ENCODE measurements around the gene DAW1.
"Not testable (repeated sequence)": the region's sequence is repeated elsewhere in the genome, so short reads cannot be mapped to it uniquely, and the experiment has no call there.

Gene DAW1

GRCh38 chr2:227827143-227827542, 44.3 kb upstream of the DAW1 start:
- CTCF ChIA-PET = no interaction called here
- no peak for DNase-seq (ENCODE audit: low read depth, low spot score)
- TF ChIP-seq, protein P1, sequence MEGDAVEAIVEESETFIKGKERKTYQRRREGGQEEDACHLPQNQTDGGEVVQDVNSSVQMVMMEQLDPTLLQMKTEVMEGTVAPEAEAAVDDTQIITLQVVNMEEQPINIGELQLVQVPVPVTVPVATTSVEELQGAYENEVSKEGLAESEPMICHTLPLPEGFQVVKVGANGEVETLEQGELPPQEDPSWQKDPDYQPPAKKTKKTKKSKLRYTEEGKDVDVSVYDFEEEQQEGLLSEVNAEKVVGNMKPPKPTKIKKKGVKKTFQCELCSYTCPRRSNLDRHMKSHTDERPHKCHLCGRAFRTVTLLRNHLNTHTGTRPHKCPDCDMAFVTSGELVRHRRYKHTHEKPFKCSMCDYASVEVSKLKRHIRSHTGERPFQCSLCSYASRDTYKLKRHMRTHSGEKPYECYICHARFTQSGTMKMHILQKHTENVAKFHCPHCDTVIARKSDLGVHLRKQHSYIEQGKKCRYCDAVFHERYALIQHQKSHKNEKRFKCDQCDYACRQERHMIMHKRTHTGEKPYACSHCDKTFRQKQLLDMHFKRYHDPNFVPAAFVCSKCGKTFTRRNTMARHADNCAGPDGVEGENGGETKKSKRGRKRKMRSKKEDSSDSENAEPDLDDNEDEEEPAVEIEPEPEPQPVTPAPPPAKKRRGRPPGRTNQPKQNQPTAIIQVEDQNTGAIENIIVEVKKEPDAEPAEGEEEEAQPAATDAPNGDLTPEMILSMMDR (IDR thresholded peaks at IDR 0.05; ENCODE audit: insufficient read depth, low read length, missing control alignments) = no peak
- POLR2A ChIA-PET = no interaction called here
- H3K4me3 ChIP-seq (ENCODE audit: low read depth, low read length) = no peak overlapping the region

GRCh38 chr2:227828477-227828912, 42.9 kb upstream of the DAW1 start:
- H3K4me3 ChIP-seq (ENCODE audit: low read depth, low read length) = no peak overlapping the region
- DNase-seq (ENCODE audit: low read depth, low spot score) = no peak
- TF ChIP-seq, protein P1 (IDR thresholded peaks at IDR 0.05; ENCODE audit: insufficient read depth, low read length, missing control alignments) = no peak
- ChIA-PET POLR2A (no interaction called here), CTCF (interaction anchor here (0.9 kb wide), 1 partner anchor 34 kb away, joined by 3 read pairs; no protein-coding TSS in a partner anchor)

DNA sequence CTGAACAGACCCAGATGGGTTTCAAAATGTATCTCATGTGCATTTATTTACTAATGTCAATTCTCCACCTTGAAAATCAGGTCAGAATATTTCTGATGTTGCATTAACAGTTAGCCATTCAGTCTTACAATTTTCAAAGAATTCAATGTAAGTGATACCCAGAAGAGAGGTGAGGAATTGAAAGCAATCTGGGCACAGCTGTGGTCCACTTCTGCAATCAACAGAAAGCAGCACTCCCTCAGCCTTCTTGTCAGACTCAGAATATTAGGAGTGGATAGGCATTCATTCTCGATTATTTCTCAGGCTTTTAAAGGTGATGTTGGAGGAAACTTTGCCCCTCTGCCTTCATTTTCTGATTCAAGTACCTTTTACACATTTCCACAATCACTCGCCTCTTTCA, 42.1 kb upstream of the DAW1 start:
- ChIA-PET POLR2A (no interaction called here), CTCF (interaction anchor here (0.9 kb wide), 1 partner anchor 33 kb away, joined by 3 read pairs; no protein-coding TSS in a partner anchor)
- TF ChIP-seq, protein P1 (IDR thresholded peaks at IDR 0.05; ENCODE audit: insufficient read depth, low read length, missing control alignments) = no peak
- DNase-seq (ENCODE audit: low read depth, low spot score) = no peak
- no peak overlapping the region for H3K4me3 ChIP-seq (ENCODE audit: low read depth, low read length)

DNA sequence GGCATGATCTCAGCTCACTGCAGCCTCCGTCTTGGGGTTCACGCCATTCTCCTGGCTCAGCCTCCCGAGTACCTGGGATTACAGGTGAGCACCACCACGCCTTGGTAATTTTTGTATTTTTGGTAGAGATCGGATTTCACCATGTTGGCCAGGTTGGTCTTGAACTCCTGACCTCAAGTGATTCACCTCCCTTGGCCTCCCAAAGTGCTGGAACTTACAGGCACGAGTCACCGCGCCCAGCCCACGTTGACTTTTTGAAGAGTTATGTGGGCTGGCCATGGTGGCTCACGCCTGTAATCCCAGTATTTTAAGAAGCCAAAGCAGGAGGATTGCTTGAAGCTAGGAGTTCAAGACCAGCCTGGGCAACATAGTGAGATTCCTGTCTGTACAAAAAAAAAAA, 37.0 kb upstream of the DAW1 start:
- no peak overlapping the region for H3K4me3 ChIP-seq (ENCODE audit: low read depth, low read length)
- DNase-seq (ENCODE audit: low read depth, low spot score) = no peak
- ChIA-PET CTCF (no interaction called here), POLR2A (no interaction called here)
- TF ChIP-seq, protein P1 (IDR thresholded peaks at IDR 0.05; ENCODE audit: insufficient read depth, low read length, missing control alignments) = no peak

DNA sequence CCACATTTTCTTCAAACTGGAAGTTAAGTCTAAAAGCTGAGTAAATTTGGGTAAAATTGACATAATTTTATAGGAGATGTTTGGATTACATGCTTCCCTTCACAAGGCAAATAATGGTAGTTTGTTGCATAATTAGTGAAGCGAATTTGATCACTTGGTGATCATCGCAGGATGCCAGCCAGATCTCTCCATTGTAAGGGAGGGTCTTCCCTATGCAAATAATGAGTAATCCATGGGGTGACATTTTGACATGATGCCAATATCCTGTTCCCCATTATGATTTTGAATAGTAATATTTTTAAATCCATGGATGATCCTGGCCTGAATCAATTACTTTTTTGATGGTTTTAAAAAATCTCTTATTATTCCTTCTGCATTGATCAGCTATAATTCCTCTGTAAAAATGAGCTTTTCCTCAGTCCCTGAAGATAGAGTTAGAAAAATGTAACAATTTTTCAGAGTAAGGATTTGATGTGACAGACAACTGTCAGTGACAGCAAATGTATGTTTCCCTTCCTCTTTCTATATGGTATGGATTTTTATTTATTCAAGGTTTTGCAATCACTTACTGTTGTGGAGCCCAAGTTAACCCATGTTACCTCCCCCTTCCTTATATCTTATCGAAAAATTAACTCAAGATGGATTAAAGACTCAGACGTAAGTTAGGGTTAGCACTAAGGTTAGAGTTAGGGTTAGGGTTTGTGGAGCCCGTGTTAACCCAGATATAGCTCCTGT, 36.3 kb upstream of the DAW1 start:
- TF ChIP-seq, protein P1 (IDR thresholded peaks at IDR 0.05; ENCODE audit: insufficient read depth, low read length, missing control alignments) = no peak
- H3K4me3 ChIP-seq (ENCODE audit: low read depth, low read length) = no peak overlapping the region
- no peak for DNase-seq (ENCODE audit: low read depth, low spot score)
- ChIA-PET POLR2A (interaction anchor here (0.6 kb wide), 1 partner anchor 1392 kb away, joined by 4 read pairs; no protein-coding TSS in a partner anchor), CTCF (no interaction called here)

DNA sequence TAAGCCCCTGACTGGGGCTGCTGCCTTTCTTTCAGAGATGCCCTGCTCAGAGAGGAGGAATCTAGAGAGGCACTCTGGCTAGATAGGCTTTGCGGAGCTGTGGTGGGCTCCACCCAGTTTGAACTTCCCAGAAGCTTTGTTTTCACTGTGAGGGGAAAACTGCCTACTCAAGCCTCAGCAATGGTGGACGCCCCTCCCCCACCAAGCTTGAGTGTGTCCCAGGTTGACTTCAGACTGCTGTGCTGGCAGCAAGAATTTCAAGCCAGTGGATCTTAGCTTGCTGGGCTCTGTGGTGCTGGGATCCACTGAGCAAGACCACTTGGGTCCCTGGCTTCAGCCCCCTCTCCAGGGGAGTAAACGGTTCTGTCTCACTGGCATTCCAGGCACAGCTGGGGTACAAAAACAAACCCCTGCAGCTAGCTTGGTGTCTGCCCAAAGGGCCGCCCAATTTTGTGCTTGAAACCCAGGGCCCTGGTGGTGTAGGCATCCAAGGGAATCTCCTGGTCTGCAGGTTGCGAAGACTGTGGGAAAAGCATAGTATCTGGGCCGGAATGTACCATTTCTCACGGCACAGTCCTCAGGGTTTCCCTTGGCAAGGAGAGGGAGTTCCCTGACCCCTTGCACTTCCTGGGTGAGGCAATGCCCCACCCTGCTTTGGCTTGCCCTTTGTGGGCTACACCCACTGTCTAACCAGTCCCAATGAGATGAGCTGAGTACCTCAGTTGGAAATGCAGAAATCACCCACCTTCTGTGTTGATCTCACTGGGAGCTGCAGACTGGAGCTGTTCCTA, 31.9 kb upstream of the DAW1 start:
- H3K4me3 ChIP-seq (ENCODE audit: low read depth, low read length); CTCF ChIA-PET; POLR2A ChIA-PET; DNase-seq (ENCODE audit: low read depth, low spot score): not testable (repeated sequence)
